Liver (tissue), 9 donors: ENCODE data around the gene CITED2. TPM values are rescaled to one million over a fixed set of nuclear protein-coding genes. Genes with fewer than 3 reads are reported as not detected.

Source experiments
- DNase-seq: peaks from one replicate; pipeline ENCODE4 v3.0.0-alpha.2; 2017; ENCODE audit warnings: low spot score
- H3K27ac ChIP-seq, 2 donors: one replicate each; pipeline ENCODE4 v1.7.0; 2013; ENCODE audit warnings: inconsistent platforms in 2 of 2, low read length in 2 of 2, control low read depth in 1 of 2, low read depth in 1 of 2, mild to moderate bottlenecking in 1 of 2
- H3K27me3 ChIP-seq, 4 donors: one replicate each; pipeline versions ENCODE4 v1.6.1 to v1.7.0; 2013; ENCODE audit warnings: low read length in 3 of 4, inconsistent platforms in 1 of 4, mild to moderate bottlenecking in 1 of 4, moderate library complexity in 1 of 4; ENCODE audit not compliant: control insufficient read depth in 4 of 4, insufficient read depth in 4 of 4
- H3K36me3 ChIP-seq, 4 donors: one replicate each; pipeline versions ENCODE4 v1.6.1 to v1.7.0; 2013; ENCODE audit warnings: low read length in 3 of 4, mild to moderate bottlenecking in 3 of 4, low read depth in 1 of 4, moderate library complexity in 1 of 4; ENCODE audit not compliant: control insufficient read depth in 4 of 4, insufficient read depth in 3 of 4
- H3K4me1 ChIP-seq, 4 donors: one replicate each; pipeline versions ENCODE4 v1.6.1 to v1.7.0; 2013; ENCODE audit warnings: low read length in 3 of 4, mild to moderate bottlenecking in 3 of 4, moderate library complexity in 1 of 4; ENCODE audit not compliant: control insufficient read depth in 4 of 4, insufficient read depth in 4 of 4
- H3K4me3 ChIP-seq, 3 donors: one replicate each; pipeline versions ENCODE4 v1.6.1 to v1.7.0; 2013; ENCODE audit warnings: low read length in 3 of 3, control low read depth in 1 of 3, low read depth in 1 of 3, mild to moderate bottlenecking in 1 of 3
- H3K9ac ChIP-seq, 2 donors: one replicate each; pipeline ENCODE4 v1.7.0; 2013; ENCODE audit warnings: low read length in 2 of 2, mild to moderate bottlenecking in 2 of 2, moderate library complexity in 2 of 2, control low read depth in 1 of 2, low read depth in 1 of 2
- H3K9me3 ChIP-seq, 4 donors: one replicate each; pipeline versions ENCODE4 v1.6.1 to v1.7.0; 2013; ENCODE audit warnings: low read length in 3 of 4; ENCODE audit not compliant: control insufficient read depth in 4 of 4
- EGR1 ChIP-seq, 2 donors: IDR thresholded peaks; 2 replicates each; pipeline ENCODE4 v1.6.1; 2016 to 2018; ENCODE audit warnings: antibody characterized with exemption in 2 of 2, low read depth in 2 of 2
- FOXA1 ChIP-seq: IDR thresholded peaks from 2 replicates; pipeline ENCODE4 v1.6.1; 2016; ENCODE audit warnings: antibody characterized with exemption
- FOXA2 ChIP-seq: IDR thresholded peaks from 2 replicates; pipeline ENCODE4 v1.6.1; 2016; ENCODE audit warnings: antibody characterized with exemption
- GABPA ChIP-seq, 2 donors: IDR thresholded peaks in 1 of 2; conservative IDR thresholded peaks in 1 of 2; 2 replicates each; pipeline ENCODE4 v1.6.1; 2016; ENCODE audit warnings: antibody characterized with exemption in 2 of 2, mild to moderate bottlenecking in 1 of 2, moderate library complexity in 1 of 2
- HNF4A ChIP-seq, 2 donors: conservative IDR thresholded peaks; 2 replicates each; pipeline ENCODE4 v1.6.1; 2016; ENCODE audit warnings: antibody characterized with exemption in 2 of 2, mild to moderate bottlenecking in 2 of 2
- HNF4G ChIP-seq: IDR thresholded peaks from 2 replicates; pipeline ENCODE4 v1.6.1; 2016; ENCODE audit warnings: antibody characterized with exemption
- NR2F2 ChIP-seq: IDR thresholded peaks from 2 replicates; pipeline ENCODE4 v1.6.1; 2016; ENCODE audit warnings: antibody characterized with exemption
- RAD21 ChIP-seq, 2 donors: IDR thresholded peaks; 2 replicates each; pipeline ENCODE4 v1.6.1; 2016; ENCODE audit warnings: antibody characterized with exemption in 2 of 2, mild to moderate bottlenecking in 2 of 2
- RXRA ChIP-seq, 2 donors: IDR thresholded peaks; 2 replicates each; pipeline ENCODE4 v1.6.1; 2017 to 2018; ENCODE audit warnings: antibody characterized with exemption in 2 of 2, mild to moderate bottlenecking in 1 of 2
- SP1 ChIP-seq: IDR thresholded peaks from 2 replicates; pipeline ENCODE4 v1.6.1; 2018; ENCODE audit warnings: antibody characterized with exemption, mild to moderate bottlenecking
- TAF1 ChIP-seq: conservative IDR thresholded peaks from 2 replicates; pipeline ENCODE4 v1.6.1; 2016; ENCODE audit warnings: antibody characterized with exemption, mild to moderate bottlenecking
- YY1 ChIP-seq: IDR thresholded peaks from 2 replicates; pipeline ENCODE4 v1.6.1; 2016; ENCODE audit warnings: antibody characterized with exemption, mild to moderate bottlenecking
- WGBS: extraction: QIAGEN DNeasy Blood & Tissue Kit; methylation state at CpG from one replicate; pipeline ENCODE4 v1.1.7; 2013; 5-methylcytosine and 5-hydroxymethylcytosine counted together
- polyA plus RNA-seq, 2 donors: library from polyadenylated mRNA; stranded (reverse) in 1 of 2; unstranded in 1 of 2; fragments of 200-250 nt in 1 of 2; fragments of >200 nt in 1 of 2; fragmentation: Nextera tagmentation in 1 of 2; extraction: Ambion mirVana in 1 of 2; gene quantifications; one replicate each; pipeline versions ENCODE4 v1.2.1 to v1.2.3, GENCODE V29; 2013 to 2015
- total RNA-seq, 2 donors: library from RNA; depleted of rRNA; stranded (reverse); fragments of >200 nt; gene quantifications; one replicate each; pipeline ENCODE4 v1.2.3, GENCODE V29; 2014
- TF ChIP-seq, protein P1 (sequence below): IDR thresholded peaks from 2 replicates; pipeline ENCODE4 v1.6.1; 2016; ENCODE audit warnings: antibody characterized with exemption, mild to moderate bottlenecking
- TF ChIP-seq, protein P2 (sequence below): fragments of 150-350 bp; IDR thresholded peaks from 2 replicates; pipeline ENCODE4 v1.5.1; 2017; ENCODE audit warnings: improper control_type of control experiment, low read depth, low read length; ENCODE audit not compliant: missing input control
- TF ChIP-seq, protein P3 (sequence below): IDR thresholded peaks from 2 replicates; pipeline ENCODE4 v1.6.1; 2016; ENCODE audit warnings: antibody characterized with exemption
- TF ChIP-seq, protein P4 (sequence below): IDR thresholded peaks from 2 replicates; pipeline ENCODE4 v1.6.1; 2016; ENCODE audit warnings: antibody characterized with exemption
- TF ChIP-seq, protein P5 (sequence below): IDR thresholded peaks from 2 replicates; pipeline ENCODE4 v1.6.1; 2016; ENCODE audit warnings: antibody characterized with exemption
- donor health status: healthy.
- donor health status: healthy.
- donor health status: healthy.
- donor health status: healthy.
- donor health status: healthy.

CITED2 gene
- total and polyA plus RNA-seq, 4 donors = 9.9 to 57.1 (median 22.5) TPM

DNA sequence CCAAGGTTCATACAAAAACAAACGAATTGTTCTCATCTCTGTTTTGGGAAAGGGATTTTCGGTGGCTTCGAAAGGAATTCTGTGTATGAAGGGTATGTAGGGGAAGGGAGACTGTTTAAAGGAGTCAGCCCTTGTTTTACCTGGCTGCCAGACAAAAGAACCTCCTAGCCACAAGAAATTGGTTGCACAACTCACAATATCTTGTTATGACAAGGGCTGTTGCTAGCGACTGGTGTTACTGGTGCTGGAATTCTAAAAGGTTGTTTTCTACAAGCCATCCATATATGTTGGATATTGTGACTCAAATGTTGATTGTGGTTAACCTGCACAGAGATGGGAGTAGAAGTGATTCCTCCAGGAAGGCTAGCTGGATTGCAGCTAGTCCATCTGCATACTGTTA is 34.6 kb upstream of the CITED2 start:
- no peaks in the 10 kb centered on the region for H3K36me3 ChIP-seq
- DNase-seq = no peak
- no peaks in the 10 kb centered on the region for H3K9me3 ChIP-seq
- no peak overlapping the region for H3K9ac ChIP-seq
- TF ChIP-seq, protein P1, sequence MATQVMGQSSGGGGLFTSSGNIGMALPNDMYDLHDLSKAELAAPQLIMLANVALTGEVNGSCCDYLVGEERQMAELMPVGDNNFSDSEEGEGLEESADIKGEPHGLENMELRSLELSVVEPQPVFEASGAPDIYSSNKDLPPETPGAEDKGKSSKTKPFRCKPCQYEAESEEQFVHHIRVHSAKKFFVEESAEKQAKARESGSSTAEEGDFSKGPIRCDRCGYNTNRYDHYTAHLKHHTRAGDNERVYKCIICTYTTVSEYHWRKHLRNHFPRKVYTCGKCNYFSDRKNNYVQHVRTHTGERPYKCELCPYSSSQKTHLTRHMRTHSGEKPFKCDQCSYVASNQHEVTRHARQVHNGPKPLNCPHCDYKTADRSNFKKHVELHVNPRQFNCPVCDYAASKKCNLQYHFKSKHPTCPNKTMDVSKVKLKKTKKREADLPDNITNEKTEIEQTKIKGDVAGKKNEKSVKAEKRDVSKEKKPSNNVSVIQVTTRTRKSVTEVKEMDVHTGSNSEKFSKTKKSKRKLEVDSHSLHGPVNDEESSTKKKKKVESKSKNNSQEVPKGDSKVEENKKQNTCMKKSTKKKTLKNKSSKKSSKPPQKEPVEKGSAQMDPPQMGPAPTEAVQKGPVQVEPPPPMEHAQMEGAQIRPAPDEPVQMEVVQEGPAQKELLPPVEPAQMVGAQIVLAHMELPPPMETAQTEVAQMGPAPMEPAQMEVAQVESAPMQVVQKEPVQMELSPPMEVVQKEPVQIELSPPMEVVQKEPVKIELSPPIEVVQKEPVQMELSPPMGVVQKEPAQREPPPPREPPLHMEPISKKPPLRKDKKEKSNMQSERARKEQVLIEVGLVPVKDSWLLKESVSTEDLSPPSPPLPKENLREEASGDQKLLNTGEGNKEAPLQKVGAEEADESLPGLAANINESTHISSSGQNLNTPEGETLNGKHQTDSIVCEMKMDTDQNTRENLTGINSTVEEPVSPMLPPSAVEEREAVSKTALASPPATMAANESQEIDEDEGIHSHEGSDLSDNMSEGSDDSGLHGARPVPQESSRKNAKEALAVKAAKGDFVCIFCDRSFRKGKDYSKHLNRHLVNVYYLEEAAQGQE = no peak
- TF ChIP-seq RAD21 (IDR thresholded peaks at IDR 0.05) (no peak), RXRA (IDR thresholded peaks at IDR 0.05) (no peak), EGR1 (IDR thresholded peaks at IDR 0.05; ENCODE audit: low read depth in 2 of 2) (no peak), TAF1 (no peak)
- TF ChIP-seq, protein P2, sequence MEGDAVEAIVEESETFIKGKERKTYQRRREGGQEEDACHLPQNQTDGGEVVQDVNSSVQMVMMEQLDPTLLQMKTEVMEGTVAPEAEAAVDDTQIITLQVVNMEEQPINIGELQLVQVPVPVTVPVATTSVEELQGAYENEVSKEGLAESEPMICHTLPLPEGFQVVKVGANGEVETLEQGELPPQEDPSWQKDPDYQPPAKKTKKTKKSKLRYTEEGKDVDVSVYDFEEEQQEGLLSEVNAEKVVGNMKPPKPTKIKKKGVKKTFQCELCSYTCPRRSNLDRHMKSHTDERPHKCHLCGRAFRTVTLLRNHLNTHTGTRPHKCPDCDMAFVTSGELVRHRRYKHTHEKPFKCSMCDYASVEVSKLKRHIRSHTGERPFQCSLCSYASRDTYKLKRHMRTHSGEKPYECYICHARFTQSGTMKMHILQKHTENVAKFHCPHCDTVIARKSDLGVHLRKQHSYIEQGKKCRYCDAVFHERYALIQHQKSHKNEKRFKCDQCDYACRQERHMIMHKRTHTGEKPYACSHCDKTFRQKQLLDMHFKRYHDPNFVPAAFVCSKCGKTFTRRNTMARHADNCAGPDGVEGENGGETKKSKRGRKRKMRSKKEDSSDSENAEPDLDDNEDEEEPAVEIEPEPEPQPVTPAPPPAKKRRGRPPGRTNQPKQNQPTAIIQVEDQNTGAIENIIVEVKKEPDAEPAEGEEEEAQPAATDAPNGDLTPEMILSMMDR = no peak
- no peaks in the 10 kb centered on the region for H3K27me3 ChIP-seq
- no peaks in the 10 kb centered on the region for H3K4me1 ChIP-seq
- no peak overlapping the region for H3K27ac ChIP-seq
- WGBS = 91% methylated on average over 4 of the region's 4 CpGs
- no peak overlapping the region for H3K4me3 ChIP-seq

DNA sequence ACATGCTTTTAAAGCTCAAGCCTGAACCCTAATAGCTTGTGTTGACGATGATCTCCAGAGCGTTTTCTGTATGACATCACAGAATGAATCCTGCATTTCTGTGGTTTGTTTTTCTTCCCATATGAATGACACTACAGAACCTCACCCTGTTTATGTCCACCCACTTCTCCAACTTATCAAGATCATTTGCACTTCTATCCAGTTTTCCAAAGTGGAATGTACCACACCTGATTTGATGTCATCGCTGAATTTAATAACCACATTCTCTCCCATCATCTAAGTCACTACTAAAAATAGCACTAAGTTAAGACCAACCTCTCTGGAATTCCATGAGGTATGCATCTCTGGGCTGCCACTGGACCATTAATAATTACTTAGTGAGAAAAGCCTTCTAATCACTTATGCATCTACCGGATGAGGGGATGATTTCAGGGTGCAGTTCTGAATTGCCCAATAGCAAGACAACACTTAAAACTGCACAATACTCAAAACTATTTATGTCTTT is 33.3 kb upstream of the CITED2 start:
- H3K9ac ChIP-seq = no peak overlapping the region
- no peaks in the 10 kb centered on the region for H3K36me3 ChIP-seq
- DNase-seq = no peak
- H3K27me3 ChIP-seq = no peaks in the 10 kb centered on the region
- no peak overlapping the region for H3K27ac ChIP-seq
- H3K4me1 ChIP-seq = no peaks in the 10 kb centered on the region
- H3K4me3 ChIP-seq = no peak overlapping the region
- WGBS = 87% methylated on average over 4 of the region's 4 CpGs
- no peaks in the 10 kb centered on the region for H3K9me3 ChIP-seq
- TF ChIP-seq GABPA (IDR thresholded peaks at IDR 0.05 in 1 of 2, conservative IDR thresholded peaks at IDR 0.05 in 1 of 2) (no peak), HNF4G (no peak), EGR1 (IDR thresholded peaks at IDR 0.05; ENCODE audit: low read depth in 2 of 2) (no peak), FOXA2 (no peak), SP1 (no peak), YY1 (no peak), TAF1 (no peak), HNF4A (conservative IDR thresholded peaks at IDR 0.05) (no peak), FOXA1 (no peak), NR2F2 (no peak)
- TF ChIP-seq, protein P1 = no peak
- TF ChIP-seq, protein P3, sequence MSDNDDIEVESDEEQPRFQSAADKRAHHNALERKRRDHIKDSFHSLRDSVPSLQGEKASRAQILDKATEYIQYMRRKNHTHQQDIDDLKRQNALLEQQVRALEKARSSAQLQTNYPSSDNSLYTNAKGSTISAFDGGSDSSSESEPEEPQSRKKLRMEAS = no peak
- TF ChIP-seq, protein P4, sequence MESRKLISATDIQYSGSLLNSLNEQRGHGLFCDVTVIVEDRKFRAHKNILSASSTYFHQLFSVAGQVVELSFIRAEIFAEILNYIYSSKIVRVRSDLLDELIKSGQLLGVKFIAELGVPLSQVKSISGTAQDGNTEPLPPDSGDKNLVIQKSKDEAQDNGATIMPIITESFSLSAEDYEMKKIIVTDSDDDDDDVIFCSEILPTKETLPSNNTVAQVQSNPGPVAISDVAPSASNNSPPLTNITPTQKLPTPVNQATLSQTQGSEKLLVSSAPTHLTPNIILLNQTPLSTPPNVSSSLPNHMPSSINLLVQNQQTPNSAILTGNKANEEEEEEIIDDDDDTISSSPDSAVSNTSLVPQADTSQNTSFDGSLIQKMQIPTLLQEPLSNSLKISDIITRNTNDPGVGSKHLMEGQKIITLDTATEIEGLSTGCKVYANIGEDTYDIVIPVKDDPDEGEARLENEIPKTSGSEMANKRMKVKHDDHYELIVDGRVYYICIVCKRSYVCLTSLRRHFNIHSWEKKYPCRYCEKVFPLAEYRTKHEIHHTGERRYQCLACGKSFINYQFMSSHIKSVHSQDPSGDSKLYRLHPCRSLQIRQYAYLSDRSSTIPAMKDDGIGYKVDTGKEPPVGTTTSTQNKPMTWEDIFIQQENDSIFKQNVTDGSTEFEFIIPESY = no peak
- TF ChIP-seq, protein P5, sequence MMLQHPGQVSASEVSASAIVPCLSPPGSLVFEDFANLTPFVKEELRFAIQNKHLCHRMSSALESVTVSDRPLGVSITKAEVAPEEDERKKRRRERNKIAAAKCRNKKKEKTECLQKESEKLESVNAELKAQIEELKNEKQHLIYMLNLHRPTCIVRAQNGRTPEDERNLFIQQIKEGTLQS = no peak
- TF ChIP-seq, protein P2 = no peak
